ENCODE measurements around the gene IBA57. TPM values are rescaled to one million over a fixed set of nuclear protein-coding genes. Genes with fewer than 3 reads are reported as not detected.

IBA57 gene
- polyA plus RNA-seq, 1 donor (not counting 4 experiments of a cell fraction or from before 2014, with no cell fraction given), result 1.5 TPM

- H3K9me1 ChIP-seq (ENCODE audit: control insufficient read depth, extremely low read depth, insufficient read depth, low read length), result peaks cover 2% of the 10 kb centered on the region
- H3K4me2 ChIP-seq (ENCODE audit: control insufficient read depth, extremely low read depth, insufficient read depth, low read depth, low read length), result no peak overlapping the region
- H4K20me1 ChIP-seq (ENCODE audit: control insufficient read depth, extremely low read depth, insufficient read depth, low read length), result peaks cover 26% of the 10 kb centered on the region
- no peak overlapping the region for H3K4me3 ChIP-seq (ENCODE audit: control insufficient read depth in 2 of 3, extremely low read depth in 1 of 3, insufficient read depth in 2 of 3, low read depth in 1 of 3, low read length in 3 of 3)
- no peak for DNase-seq (ENCODE audit: low read depth, low spot score)
- peaks cover 73% of the 10 kb centered on the region for H3K79me2 ChIP-seq (ENCODE audit: control insufficient read depth, insufficient read depth, low read length)
- H3K9me3 ChIP-seq (ENCODE audit: control insufficient read depth, low read depth, low read length), result no peaks in the 10 kb centered on the region
- FAIRE-seq, result no peak
- no peak overlapping the region for H2AFZ ChIP-seq (ENCODE audit: control insufficient read depth, low read length)
- no peaks in the 10 kb centered on the region for H3K27me3 ChIP-seq (ENCODE audit: control insufficient read depth, extremely low read depth, insufficient read depth, low read length)
- peaks cover 34 to 55% of the 10 kb centered on the region in 2 experiments for H3K36me3 ChIP-seq (ENCODE audit: control insufficient read depth in 2 of 2, extremely low read depth in 1 of 2, insufficient read depth in 2 of 2, low read length in 2 of 2)
- peaks cover 67% of the 10 kb centered on the region for H3K4me1 ChIP-seq (ENCODE audit: control insufficient read depth, extremely low read depth, insufficient read depth, low read length)
- TF ChIP-seq EZH2 (IDR thresholded peaks at IDR 0.05; ENCODE audit: low read length) (no peak), CTCF (optimal IDR thresholded peaks at IDR 0.05 in 1 of 3, IDR thresholded peaks at IDR 0.05 in 1 of 3, conservative IDR thresholded peaks at IDR 0.05 in 1 of 3; ENCODE audit: extremely low read depth in 1 of 3, insufficient read depth in 2 of 3, low read length in 3 of 3) (no peak)
- no peak overlapping the region for H3K27ac ChIP-seq (ENCODE audit: control insufficient read depth, insufficient read depth, low read length)
- dilution Hi-C loops (cut with MboI; ENCODE audit: extremely low pct_ligation_motif_present, low sequenced_read_pairs), result no loop called here
- no peak overlapping the region for H3K9ac ChIP-seq (ENCODE audit: control insufficient read depth, extremely low read depth, insufficient read depth, low read length)
Observed at GRCh38 chr1:228145463-228146416, 19.9 kb upstream of the IBA57 start.

GRCh38 chr1:228146417-228147150, 19.0 kb upstream of the IBA57 start:
- DNase-seq (ENCODE audit: low read depth, low spot score) (no peak), FAIRE-seq (no peak)
- Histone ChIP-seq H3K4me1 (ENCODE audit: control insufficient read depth, extremely low read depth, insufficient read depth, low read length) (peaks cover 69% of the 10 kb centered on the region), H3K4me3 (ENCODE audit: control insufficient read depth in 2 of 3, extremely low read depth in 1 of 3, insufficient read depth in 2 of 3, low read depth in 1 of 3, low read length in 3 of 3) (no peak overlapping the region), H3K27me3 (ENCODE audit: control insufficient read depth, extremely low read depth, insufficient read depth, low read length) (no peaks in the 10 kb centered on the region), H3K9me3 (ENCODE audit: control insufficient read depth, low read depth, low read length) (no peaks in the 10 kb centered on the region), H2AFZ (ENCODE audit: control insufficient read depth, low read length) (no peak overlapping the region), H3K4me2 (ENCODE audit: control insufficient read depth, extremely low read depth, insufficient read depth, low read depth, low read length) (no peak overlapping the region), H3K79me2 (ENCODE audit: control insufficient read depth, insufficient read depth, low read length) (peaks cover 65% of the 10 kb centered on the region), H3K9ac (ENCODE audit: control insufficient read depth, extremely low read depth, insufficient read depth, low read length) (no peak overlapping the region), H3K27ac (ENCODE audit: control insufficient read depth, insufficient read depth, low read length) (no peak overlapping the region), H3K9me1 (ENCODE audit: control insufficient read depth, extremely low read depth, insufficient read depth, low read length) (peaks cover 2% of the 10 kb centered on the region), H4K20me1 (ENCODE audit: control insufficient read depth, extremely low read depth, insufficient read depth, low read length) (peaks cover 26% of the 10 kb centered on the region), H3K36me3 (ENCODE audit: control insufficient read depth in 2 of 2, extremely low read depth in 1 of 2, insufficient read depth in 2 of 2, low read length in 2 of 2) (peaks cover 34 to 55% of the 10 kb centered on the region in 2 experiments)
- dilution Hi-C loops (cut with MboI; ENCODE audit: extremely low pct_ligation_motif_present, low sequenced_read_pairs), result no loop called here
- TF ChIP-seq CTCF (optimal IDR thresholded peaks at IDR 0.05 in 1 of 3, IDR thresholded peaks at IDR 0.05 in 1 of 3, conservative IDR thresholded peaks at IDR 0.05 in 1 of 3; ENCODE audit: extremely low read depth in 1 of 3, insufficient read depth in 2 of 3, low read length in 3 of 3), result no peak
- no peak for TF ChIP-seq EZH2 (IDR thresholded peaks at IDR 0.05; ENCODE audit: low read length)

Data from keratinocyte (primary cell).